OCI-LY3 (cell line): ENCODE measurements around the gene PPP2R5E.

Experiments
- CTCF ChIP-seq: fragments of 200-600, 300-600 bp; sonication (generic); IDR thresholded peaks from 2 replicates; pipeline ENCODE4 v1.5.1; 2014; ENCODE audit warnings: antibody characterized with exemption, low read length, low read depth
- EZH2phosphoT487 ChIP-seq: fragments of 200-600 bp; shearing (Covaris generic); IDR thresholded peaks from 2 replicates; pipeline ENCODE4 v1.6.1; 2018; ENCODE audit warnings: antibody characterized with exemption, mixed run types, low read depth

GRCh38 chr14:63448841-63449240 lies 94.3 kb downstream of the PPP2R5E start:
- TF ChIP-seq CTCF: no peak
- TF ChIP-seq EZH2phosphoT487: no peak
